Testis (tissue), 2 donors: Measurements from ENCODE around the gene MCEE.

Source experiments
- CTCF ChIP-seq, 3 experiments: fragments of 450-650 bp in 2 of 3; fragments of 200-600 bp in 1 of 3; sonication (generic) in 1 of 3; IDR thresholded peaks; one replicate each; pipeline ENCODE4 v1.5.1; 2016 to 2019; ENCODE audit warnings: antibody characterized with exemption in 3 of 3, mild to moderate bottlenecking in 2 of 3, moderate library complexity in 1 of 3
- POLR2A ChIP-seq: fragments of 450-650 bp; IDR thresholded peaks from one replicate; pipeline ENCODE4 v1.6.1; 2017; ENCODE audit warnings: antibody characterized with exemption, mild to moderate bottlenecking, moderate library complexity

- TF ChIP-seq POLR2A (no peak), CTCF (IDR thresholded peaks at IDR 0.05) (no peak)
Measured at GRCh38 chr2:71166812-71167211, 36.8 kb upstream of the MCEE start.
